GM18870 (cell line): Measurements from ENCODE around the gene SERINC3.
"Not testable (repeated sequence)": the region's sequence is repeated elsewhere in the genome, so short reads cannot be mapped to it uniquely, and the experiment has no call there.

Experiments used
- ATAC-seq: cut with Tn5 transposase; IDR thresholded peaks from one replicate; pipeline ENCODE4 v1.9.1; 2021; ENCODE audit warnings: moderate library complexity; ENCODE audit not compliant: unreplicated experiment

SERINC3 gene

DNA sequence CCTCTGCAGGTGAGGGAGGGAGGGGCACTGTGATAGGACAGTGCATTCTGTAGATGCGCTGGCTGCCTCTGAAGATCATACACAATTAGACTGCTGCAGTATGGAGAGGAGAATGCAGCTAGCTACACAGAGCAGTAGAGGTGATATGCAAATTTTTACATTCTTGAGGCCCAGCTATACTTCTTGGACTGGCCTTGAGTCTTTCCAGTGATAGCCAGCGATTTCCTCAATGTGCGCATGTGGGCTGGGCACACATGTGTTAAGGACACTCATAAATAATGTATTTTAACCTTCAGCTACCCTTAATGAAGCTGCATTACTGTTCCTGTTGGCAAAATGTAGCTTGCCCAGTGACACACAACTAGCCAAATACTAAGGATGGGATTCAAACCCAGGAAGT is 27.2 kb downstream of the SERINC3 start:
- no peak for ATAC-seq

DNA sequence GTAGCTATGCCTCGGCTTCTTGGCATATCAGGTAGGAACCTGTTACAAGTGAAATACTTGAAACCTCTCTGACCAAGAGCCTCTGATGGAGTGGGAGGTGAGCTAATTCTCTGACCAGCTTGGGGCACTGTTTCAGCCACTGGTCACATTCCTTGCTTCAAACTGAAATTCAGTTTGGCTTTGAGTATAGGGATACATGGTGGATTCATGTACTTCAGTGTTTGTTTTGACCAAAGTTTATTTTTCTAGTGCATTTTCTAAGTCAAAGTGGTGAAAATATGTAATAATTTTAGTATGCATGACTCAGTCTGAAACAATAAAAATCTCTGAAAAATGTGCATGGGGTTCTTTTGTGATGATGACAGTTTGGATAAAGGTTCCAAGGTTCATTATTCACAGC is 27.6 kb downstream of the SERINC3 start:
- ATAC-seq = no peak

DNA sequence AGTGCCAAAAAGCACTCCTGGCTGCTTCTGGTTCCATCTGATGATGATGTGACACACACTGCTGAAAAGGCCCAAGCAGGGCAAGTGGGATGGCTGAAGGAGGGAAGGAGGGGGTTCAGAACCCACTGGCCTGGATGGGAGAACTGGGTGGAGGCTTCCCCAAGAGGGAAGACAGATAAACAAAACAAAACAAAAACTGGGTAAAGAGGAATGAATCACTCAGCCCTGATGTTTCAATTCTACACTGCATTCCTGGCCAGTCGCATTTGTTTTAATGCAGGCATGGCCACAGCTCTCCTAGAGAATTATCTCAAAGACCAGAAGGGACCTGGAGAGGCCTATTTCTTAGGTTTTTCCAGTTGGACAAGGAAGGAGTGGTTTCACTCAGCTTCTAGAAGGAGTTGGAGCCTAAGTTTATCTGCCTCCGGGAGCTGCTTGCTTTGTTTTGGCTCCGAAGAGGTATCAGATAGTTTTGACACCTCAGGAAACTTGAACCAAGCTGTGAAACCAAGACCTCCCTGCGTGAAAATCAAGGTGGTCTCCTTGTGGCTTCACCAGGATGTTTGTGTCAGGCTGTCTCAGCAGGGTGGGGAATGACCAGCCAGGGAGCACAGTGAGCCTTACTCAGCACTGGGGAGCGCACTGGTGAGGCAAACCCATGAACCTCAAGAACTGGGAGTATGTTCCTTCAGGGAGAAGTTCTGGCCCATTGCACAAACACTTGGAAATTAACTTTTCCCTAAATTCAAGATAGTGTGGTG is 30.1 kb downstream of the SERINC3 start:
- ATAC-seq = no peak

DNA sequence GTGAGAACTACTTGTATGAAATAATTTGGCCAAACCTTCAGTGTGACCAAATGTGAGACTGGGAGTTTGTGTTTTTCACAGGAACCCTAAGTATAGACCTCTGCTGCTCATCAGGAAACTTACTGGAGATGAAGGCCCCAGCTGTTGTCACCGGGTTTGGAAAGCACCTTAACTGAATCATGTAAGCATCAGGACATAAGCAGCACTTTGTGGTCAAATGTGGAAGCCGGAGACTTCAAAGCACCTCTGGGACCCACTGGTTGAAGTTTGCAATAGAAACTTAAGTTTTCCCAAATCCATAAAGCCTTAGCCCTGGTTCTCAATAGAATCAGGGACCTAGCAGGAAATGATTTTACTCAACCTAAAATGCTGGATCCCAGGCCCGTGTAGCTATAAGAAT is 31.9 kb downstream of the SERINC3 start:
- ATAC-seq = no peak

DNA sequence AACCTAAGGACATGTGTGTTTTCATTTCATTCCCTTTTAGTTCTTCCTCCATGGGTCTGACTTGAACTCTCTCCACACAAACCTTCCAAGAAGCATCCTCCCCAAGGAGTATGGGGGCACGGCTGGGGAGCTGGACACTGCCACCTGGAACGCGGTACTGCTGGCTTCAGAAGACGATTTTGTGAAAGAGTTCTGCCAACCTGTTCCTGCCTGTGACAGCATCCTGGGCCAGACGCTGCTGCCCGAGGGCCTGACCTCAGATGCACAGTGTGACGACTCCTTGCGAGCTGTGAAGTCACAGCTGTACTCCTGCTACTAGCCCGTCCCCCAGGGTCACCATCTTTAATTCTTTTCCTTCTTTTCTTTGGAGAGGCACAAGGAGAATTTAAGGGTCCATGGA is 32.6 kb downstream of the SERINC3 start:
- no peak for ATAC-seq

DNA sequence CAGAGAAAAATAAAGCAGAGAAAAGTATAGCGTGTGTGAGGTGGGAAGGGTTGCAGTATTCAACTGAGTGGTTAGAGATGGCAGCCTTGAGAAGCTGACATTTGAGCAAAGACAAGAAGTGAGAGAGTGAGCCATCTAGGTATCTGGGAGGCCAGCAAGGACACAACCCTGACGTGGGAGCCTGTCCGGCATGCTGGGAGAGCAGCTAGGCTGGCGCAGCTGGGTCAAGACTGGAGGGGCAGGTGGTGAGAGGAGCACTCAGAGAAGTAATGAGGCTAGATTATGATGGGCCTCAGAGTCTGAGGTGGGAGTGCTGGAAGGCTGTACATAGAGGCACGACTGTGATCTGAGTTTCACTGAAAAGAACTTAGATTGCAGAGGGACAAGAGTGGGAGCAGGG is 33.3 kb downstream of the SERINC3 start:
- no peak for ATAC-seq

DNA sequence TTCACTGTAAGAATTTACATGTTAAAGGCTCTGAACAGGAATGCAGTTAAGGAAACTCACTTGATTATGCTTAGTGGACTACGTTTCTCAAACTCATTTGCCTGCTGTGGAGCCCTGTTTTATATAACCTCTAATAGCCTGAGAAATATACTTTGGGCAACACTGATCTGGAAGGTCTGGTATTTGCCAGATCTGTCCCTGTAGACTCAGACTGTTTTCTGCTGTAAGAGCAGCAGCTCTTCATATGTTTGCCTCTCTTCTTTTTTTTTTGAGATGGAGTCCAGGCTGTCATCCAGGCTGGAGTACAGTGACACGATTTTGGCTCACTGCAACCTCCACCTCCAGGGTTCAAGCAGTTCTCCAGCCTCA is 36.1 kb downstream of the SERINC3 start:
- no peak for ATAC-seq

DNA sequence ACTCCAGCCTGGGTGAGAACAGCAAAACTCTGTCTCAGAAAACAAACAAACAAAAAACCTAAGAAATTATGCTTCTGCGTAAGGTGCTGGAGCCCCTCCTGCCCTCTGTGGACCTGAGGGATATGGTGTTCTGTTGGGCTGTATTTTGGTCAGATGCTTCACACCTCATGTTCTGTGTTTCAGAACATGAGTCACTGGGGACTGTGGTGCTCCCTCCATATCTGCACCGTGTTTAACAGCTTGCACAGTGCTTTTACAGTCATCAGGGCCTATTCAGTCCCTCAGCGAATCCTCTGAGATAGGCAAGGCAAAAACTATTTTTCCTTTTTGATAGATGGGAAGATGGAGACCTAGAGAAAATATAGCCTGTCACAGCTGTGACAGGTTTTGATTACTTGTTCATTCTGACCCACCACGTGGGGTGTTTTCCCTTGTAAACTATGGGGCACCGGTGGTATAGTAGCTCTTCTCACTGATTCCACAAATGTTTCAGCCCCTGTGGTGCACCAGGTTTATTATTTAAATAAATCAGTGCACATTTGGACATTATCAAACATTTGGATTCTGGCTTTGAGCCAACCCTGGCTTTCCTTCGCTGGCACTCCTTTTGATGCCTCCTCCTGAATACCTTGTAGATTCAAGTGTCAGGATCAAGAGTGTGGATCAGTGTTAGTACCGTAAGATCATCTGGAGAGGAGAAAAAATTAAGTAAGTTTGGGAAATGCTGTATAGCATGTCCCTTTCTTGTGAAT is 36.6 kb downstream of the SERINC3 start:
- no peak for ATAC-seq

DNA sequence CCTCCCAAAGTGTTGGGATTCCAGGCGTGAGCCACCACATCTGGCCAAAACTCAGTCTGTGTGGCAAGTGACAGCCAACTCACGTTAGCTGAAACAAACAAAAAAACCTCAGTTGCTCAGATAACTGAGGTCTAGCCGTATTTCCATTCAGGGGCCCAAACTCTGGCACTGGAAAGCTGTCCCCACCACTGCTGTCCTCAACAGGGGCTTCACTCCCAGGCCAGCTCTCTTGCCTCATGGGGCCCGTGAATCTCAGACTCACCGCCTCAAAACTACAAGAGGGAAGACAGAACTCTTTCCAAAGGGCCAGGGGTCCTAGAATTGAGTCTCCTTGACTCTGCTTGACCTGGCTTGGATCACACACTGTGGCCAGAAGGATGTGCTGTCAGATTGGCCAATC is 38.8 kb downstream of the SERINC3 start:
- no peak for ATAC-seq

DNA sequence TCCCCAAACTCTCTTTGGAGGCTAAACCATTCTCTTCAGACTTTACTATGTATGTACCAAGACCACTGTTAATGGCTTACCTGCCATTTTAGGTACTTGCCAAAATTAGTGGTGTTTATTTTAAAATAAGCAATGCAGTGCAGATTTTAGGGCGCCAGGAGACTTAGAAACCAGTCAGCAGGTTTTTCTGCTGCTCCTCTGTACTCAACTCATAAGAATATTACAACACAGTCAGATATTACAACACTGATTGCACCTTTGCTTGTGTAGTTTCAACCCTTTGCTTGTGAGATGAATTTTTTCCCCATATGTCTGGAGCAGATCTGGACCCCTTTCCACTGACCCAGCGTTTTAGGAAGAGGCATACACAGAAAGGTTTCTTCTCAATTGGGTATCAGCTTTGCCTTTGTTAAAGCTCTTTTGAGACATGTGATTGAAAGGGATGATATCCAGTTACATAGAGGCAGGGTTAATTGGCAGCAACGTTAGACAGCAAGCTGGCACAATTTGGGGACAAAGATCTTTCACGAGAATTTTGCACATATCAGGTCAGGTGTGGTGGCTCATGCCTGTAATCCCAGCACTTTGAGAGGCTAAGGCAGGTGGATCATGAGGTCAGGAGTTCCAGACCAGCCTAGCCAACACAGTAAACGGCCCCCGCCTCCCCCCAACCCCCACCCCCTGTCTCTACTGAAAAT is 40.0 kb downstream of the SERINC3 start:
- no peak for ATAC-seq

DNA sequence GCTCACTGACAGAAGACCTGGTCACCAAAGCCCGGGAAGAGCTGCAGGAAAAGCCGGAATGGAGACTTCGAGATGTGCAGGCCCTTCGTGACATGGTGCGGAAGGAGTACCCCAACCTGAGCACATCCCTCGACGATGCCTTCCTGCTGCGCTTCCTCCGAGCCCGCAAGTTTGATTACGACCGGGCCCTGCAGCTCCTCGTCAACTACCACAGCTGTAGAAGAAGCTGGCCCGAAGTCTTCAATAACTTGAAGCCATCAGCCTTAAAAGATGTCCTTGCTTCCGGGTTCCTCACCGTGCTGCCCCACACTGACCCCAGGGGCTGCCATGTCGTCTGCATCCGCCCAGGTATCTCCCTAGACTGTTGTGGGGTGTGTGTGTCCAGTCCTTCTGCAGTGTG is 41.8 kb downstream of the SERINC3 start:
- no peak for ATAC-seq

DNA sequence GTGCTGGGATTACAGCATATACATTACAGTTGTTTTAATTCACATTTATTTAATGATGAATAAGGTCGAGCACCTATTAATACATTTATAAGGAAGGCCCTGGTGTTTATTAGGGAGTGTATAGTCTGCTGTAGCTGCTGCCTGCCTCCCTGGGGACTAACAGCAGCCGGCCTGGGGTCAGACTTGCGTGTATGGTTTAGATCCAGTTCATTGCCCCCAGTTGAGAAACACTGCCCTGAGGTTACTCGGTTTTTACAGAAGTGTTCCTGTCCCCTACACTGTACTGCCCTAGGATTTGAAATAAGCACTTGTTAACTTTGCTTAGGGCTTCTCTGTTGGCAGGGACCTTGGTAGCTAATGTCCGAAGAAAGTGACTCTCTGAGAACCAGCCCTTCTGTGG is 42.2 kb downstream of the SERINC3 start:
- ATAC-seq = no peak

DNA sequence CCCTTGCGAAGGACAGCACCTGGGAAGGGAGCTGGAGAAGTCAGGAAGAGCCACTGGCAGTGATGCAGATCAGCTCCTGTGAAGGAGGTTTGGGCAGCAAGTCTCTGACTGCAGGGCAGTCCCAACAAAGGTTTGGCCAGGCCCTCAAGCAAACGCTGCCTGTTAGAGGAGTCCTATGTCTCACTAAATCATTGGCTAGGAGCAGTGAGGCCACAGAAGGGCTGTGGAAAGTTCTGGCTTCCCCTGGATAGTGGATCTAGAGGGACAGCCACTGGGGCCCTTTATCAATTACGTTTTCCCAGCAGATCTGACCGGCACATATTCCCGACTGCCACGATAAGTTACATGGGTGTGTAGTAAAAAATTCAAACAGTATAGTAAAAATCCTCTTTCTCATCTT is 43.7 kb downstream of the SERINC3 start:
- no peak for ATAC-seq

DNA sequence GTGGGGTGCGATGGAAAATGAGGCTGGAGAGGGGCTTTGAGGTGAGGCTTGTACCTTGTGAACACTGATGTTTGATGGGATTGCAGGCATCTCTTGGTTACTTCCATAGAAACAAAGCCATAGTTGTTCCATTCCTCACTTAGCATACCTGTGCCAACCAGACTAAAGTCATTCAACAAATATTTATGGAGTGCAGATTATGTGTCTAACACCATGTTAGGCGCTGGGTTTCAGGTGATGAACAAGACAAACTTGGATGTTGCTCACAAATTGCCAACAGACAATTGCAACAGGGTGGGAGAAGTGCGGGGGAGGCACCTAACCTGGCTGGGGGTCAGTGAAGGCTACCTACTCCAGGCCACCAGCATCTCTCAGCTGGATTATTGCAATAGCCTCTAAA is 44.7 kb downstream of the SERINC3 start:
- no peak for ATAC-seq

DNA sequence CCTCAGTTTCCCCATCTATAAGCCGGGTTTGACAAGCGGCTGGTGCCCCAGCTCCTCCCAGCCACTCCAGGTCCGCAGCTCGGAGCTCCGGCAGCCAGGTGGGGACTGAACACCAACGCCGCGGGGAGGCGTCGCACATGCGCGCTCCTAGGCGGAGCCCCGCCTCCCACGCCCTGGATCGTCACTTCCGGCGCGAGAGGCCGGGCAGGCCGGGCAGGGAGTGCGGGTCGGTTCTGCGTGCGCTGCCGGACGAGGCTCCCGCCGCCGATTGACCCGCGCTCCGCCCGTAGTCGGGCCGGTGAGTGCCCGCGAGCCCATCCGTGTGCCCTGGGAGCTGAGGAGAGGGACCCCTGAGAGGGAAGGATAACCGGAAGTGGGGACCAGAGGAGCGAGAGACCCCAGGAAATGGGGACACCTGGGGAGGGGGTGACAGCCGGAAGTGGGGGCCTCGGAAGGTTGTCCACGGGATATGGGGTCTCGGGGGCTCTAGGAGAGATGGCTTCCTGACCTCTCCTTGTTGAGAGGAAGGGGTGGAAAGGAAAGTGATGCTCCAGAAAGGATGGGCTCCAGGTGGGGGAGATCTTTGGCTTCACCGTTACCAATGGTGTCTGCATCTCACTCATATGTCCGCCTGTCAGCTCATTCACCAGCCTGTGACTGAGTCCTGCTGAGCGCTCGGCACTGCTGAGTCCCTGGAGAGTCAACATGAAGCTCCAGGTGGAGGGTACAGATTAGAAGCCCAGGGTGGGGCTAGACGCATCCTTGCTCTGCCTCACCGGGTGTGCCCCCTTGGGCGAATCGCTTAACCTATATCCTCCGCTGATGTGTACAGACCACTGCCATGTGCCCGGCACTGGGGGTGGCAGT is 45.9 kb downstream of the SERINC3 start, which contains the start of gene TTPAL:
Gene TTPAL (plus strand): TSS at position 181 of the 867 bp plus-strand sequence. CDS start 4,126 bp downstream, outside the sequence.
- ATAC-seq = peak; percentile 67

DNA sequence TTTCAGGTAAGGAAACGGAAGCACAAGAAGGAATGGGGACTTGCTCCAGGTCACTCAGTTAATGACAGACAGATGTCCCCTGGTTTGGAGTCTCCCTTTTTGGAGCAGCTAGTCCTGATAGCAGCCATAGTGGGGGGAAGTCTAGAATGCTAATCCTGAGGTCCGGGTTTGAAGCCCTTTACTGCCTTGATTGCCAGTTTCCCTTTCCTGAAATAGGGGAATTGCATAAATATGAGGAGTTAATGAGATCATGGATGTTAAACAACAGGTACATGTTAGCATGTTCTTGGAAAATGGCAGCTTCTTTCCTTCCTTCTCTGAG is 46.5 kb downstream of the SERINC3 start:
- ATAC-seq = no peak

DNA sequence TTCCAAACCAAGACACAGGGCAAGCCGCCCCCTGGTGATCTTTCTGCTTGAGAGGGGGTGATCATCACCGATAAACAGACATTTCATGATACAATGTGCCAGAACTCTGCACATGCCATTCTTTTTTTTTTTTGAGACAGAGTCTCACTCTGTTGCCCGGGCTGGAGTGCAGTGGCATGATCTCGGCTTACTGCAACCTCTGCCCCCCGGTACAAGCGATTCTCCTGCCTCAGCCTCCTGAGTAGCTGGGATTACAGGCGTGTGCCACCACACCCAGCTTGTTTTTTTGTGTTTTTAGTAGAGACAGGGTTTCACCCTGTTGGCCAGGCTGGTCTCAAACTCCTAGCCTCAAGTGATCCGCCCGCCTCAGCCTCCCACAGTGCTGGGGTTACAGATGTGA is 49.6 kb downstream of the SERINC3 start:
- ATAC-seq = not testable (repeated sequence)

DNA sequence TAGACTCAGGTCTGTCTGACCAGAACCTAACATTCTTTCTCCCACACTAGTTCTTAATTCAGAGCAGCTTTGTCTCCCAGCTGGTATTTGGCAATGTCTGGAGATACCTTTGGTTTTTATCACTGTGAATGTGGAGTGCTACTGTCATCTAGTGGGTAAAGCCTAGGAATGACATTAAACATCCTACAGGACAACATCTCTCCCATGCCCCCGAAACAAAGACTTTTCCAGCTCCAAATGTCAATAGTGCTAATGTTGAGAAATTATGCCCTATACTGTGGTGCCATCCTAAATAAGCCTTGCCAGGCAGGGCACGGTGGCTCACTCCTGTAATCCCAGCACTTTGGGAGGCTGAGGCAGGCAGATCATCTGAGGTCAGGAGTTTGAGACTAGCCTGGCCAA is 50.4 kb downstream of the SERINC3 start:
- ATAC-seq = no peak

DNA sequence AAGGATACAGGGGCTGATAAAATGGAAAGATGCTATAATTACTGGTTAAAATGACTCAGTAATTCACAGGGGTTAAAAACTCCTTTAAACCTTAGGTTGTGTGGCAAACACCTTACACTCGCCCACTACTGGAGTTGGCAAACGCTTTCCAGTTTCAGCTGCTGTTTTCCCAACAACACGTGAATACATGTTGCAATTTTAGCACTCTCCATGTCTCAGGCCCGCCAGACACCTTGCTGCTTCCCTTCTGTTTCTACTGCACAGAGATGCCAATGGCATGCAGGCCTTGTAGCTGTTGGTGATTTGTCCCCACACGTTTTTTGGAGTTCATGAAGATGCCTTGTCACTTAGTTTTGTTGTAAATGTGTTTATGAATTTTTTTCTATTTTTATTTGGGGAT is 51.5 kb downstream of the SERINC3 start:
- ATAC-seq = no peak

DNA sequence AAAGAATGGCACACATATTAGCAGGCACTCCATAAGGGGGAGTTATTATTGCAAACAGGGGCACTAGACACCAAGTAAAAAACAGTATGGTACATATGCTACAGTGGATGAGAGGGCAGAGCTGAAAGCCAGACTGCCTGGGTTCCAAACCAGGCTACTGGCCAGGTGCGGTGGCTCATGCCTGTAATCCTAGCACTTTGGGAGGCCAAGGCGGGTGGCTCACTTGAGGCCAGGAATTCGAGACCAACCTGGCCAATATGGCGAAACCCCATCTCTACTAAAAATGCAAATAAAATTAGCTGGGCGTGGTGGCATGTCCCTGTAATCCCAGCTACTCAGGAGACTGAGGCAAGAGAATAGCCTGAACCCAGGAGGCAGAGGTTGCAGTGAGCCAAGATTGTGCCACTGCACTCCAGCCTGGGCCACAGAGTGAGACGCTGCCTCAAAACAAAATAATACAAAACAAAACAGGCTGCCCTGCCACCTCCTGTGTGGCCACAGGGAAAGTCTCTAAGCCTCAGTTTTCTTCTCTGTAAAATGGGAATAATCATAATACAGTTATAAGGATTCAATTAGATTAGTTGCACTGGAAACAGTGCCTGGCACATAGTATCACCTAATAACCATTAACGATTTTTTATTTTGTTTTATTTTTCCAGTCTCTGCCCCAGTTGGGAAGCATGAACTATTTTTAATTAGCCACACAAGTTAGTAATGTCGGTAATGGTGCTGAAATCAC is 53.7 kb downstream of the SERINC3 start:
- ATAC-seq = no peak
